Brain microvascular endothelial cell (primary cell): ENCODE measurements around the gene CCL2.

Experiments
- DNase-seq: peaks from one replicate; pipeline ENCODE4 v3.0.0-alpha.2; 2020
- H3K27ac ChIP-seq: fragments of 250-450 bp; sonication (Bioruptor Pico); 2 replicates; pipeline ENCODE4 v1.5.1; 2020; ENCODE audit warnings: mild to moderate bottlenecking, moderate library complexity
- H3K27me3 ChIP-seq: fragments of 250-450 bp; sonication (Bioruptor Pico); replicated peaks from 2 replicates; pipeline ENCODE4 v1.5.1; 2020; ENCODE audit warnings: mild to moderate bottlenecking
- H3K36me3 ChIP-seq: fragments of 250-450 bp; sonication (Bioruptor Pico); replicated peaks from 2 replicates; pipeline ENCODE4 v1.5.1; 2020; ENCODE audit warnings: mild to moderate bottlenecking
- H3K4me3 ChIP-seq: 2 replicates; pipeline ENCODE4 v1.5.1; 2011; ENCODE audit warnings: low read depth, mild to moderate bottlenecking, control low read depth, low read length, moderate library complexity
- CTCF ChIP-seq: IDR thresholded peaks from 2 replicates; pipeline ENCODE4 v1.5.1; 2011; ENCODE audit warnings: low read depth, mild to moderate bottlenecking, moderate library complexity, low read length, control low read depth, inconsistent platforms; ENCODE audit errors: missing control alignments
- in situ Hi-C: cut with HindIII; loops from 2 replicates; pipeline ENCODE4 v1.10.0; 2017; ENCODE audit warnings: low sequenced_read_pairs, low pct_ligation_motif_present

Gene CCL2

GRCh38 chr17:34253139-34253525 lies 2.0 kb upstream of the CCL2 start:
- DNase-seq = no peak
- Histone ChIP-seq H3K4me3 (no peak overlapping the region), H3K36me3 (no peaks in the 10 kb centered on the region), H3K27me3 (no peaks in the 10 kb centered on the region), H3K27ac (peak overlapping the region; percentile 79)
- in situ Hi-C loops = no loop called here
- TF ChIP-seq CTCF = no peak

GRCh38 chr17:34254146-34254545 lies 939 bp upstream of the CCL2 start:
- H3K4me3 ChIP-seq = no peak overlapping the region
- no peak for DNase-seq
- no peak for TF ChIP-seq CTCF
- in situ Hi-C loops = no loop called here
- H3K27ac ChIP-seq = peak overlapping the region; percentile 79
- no peaks in the 10 kb centered on the region for H3K36me3 ChIP-seq
- no peaks in the 10 kb centered on the region for H3K27me3 ChIP-seq

- Histone ChIP-seq H3K27ac (peak overlapping the region; percentile 79), H3K4me3 (peak overlapping the region; percentile 49)
Observed at GRCh38 chr17:34255381-34255732, 272 bp downstream of the CCL2 start.

GRCh38 chr17:34255841-34256240 lies 756 bp downstream of the CCL2 start:
- TF ChIP-seq CTCF = no peak
- in situ Hi-C loops = no loop called here
- peak overlapping the region; percentile 79 for H3K27ac ChIP-seq

More at GRCh38 chr17:34255381-34255732, 272 bp downstream of the CCL2 start:
- DNase-seq = no peak
- TF ChIP-seq CTCF = no peak
- Histone ChIP-seq H3K27me3 (no peaks in the 10 kb centered on the region), H3K36me3 (no peaks in the 10 kb centered on the region)
- in situ Hi-C loops = no loop called here

GRCh38 chr17:34257299-34257985 lies 2.4 kb downstream of the CCL2 start:
- in situ Hi-C loops = no loop called here
- no peaks in the 10 kb centered on the region for H3K36me3 ChIP-seq
- no peak for TF ChIP-seq CTCF
- DNase-seq = no peak
- H3K27ac ChIP-seq = no peak overlapping the region
- H3K27me3 ChIP-seq = no peaks in the 10 kb centered on the region
- H3K4me3 ChIP-seq = no peak overlapping the region

More at GRCh38 chr17:34255841-34256240, 756 bp downstream of the CCL2 start:
- Histone ChIP-seq H3K36me3 (no peaks in the 10 kb centered on the region), H3K4me3 (peak overlapping the region; percentile 49), H3K27me3 (no peaks in the 10 kb centered on the region)
- DNase-seq = no peak

- in situ Hi-C loops = no loop called here
- no peak for DNase-seq
- no peak overlapping the region for H3K27ac ChIP-seq
- H3K4me3 ChIP-seq = no peak overlapping the region
- H3K36me3 ChIP-seq = no peaks in the 10 kb centered on the region
- no peaks in the 10 kb centered on the region for H3K27me3 ChIP-seq
- TF ChIP-seq CTCF = no peak
Observed at GRCh38 chr17:34257986-34258326, 2.9 kb downstream of the CCL2 start.
